Loucy (cell line): Measurements from ENCODE around the gene TREX2.

Experiments
- H2AFZ ChIP-seq: fragments of 200-600 bp; sonication (generic); 2 replicates; pipeline ENCODE4 v1.6.0; 2016; ENCODE audit warnings: antibody characterized with exemption, mild to moderate bottlenecking, low read length, moderate library complexity
- H3F3A ChIP-seq: fragments of 200-600 bp; 2 replicates; pipeline ENCODE4 v1.6.0; 2016; ENCODE audit warnings: antibody characterized with exemption, low read depth, mild to moderate bottlenecking
- H3K27me3 ChIP-seq: fragments of 200-600 bp; sonication (generic); 2 replicates; pipeline ENCODE4 v1.6.1; 2014; ENCODE audit warnings: low read length, mild to moderate bottlenecking; ENCODE audit not compliant: insufficient read depth, poor library complexity, severe bottlenecking
- H3K36me3 ChIP-seq: fragments of 200-600 bp; sonication (generic); 2 replicates; pipeline ENCODE4 v1.6.1; 2016; ENCODE audit warnings: low read length; ENCODE audit not compliant: insufficient read depth
- H3K4me1 ChIP-seq: fragments of 200-600 bp; sonication (generic); 2 replicates; pipeline ENCODE4 v1.5.1; 2014; ENCODE audit warnings: low read length, mild to moderate bottlenecking; ENCODE audit not compliant: insufficient read depth, poor library complexity, severe bottlenecking
- H3K4me2 ChIP-seq: fragments of 200-600 bp; sonication (generic); 2 replicates; pipeline ENCODE4 v1.6.0; 2014; ENCODE audit warnings: antibody characterized with exemption, low read length, low read depth, mild to moderate bottlenecking; ENCODE audit not compliant: poor library complexity, severe bottlenecking
- H3K4me3 ChIP-seq: fragments of 200-600 bp; sonication (generic); 2 replicates; pipeline ENCODE4 v1.5.1; 2014; ENCODE audit warnings: low read length, mild to moderate bottlenecking, mixed read lengths; ENCODE audit not compliant: poor library complexity, severe bottlenecking
- H3K79me2 ChIP-seq: fragments of 200-600 bp; sonication (generic); 2 replicates; pipeline ENCODE4 v1.6.1; 2014; ENCODE audit warnings: low read length; ENCODE audit not compliant: insufficient read depth
- H3K9ac ChIP-seq: fragments of 200-600 bp; sonication (generic); 2 replicates; pipeline ENCODE4 v1.6.0; 2014; ENCODE audit warnings: mild to moderate bottlenecking, low read depth, low read length, moderate library complexity; ENCODE audit not compliant: poor library complexity, severe bottlenecking
- H3K9me2 ChIP-seq: fragments of 200-600 bp; sonication (generic); replicated peaks from 2 replicates; pipeline ENCODE4 v1.6.1; 2016; ENCODE audit warnings: low read depth, low read length, mixed read lengths
- H3K9me3 ChIP-seq: fragments of 200-600 bp; sonication (generic); 2 replicates; pipeline ENCODE4 v1.6.1; 2014; ENCODE audit warnings: mild to moderate bottlenecking, antibody characterized with exemption, low read length, low read depth; ENCODE audit not compliant: insufficient read depth
- H4K20me1 ChIP-seq: fragments of 200-600 bp; sonication (generic); 2 replicates; pipeline ENCODE4 v1.6.0; 2014; ENCODE audit warnings: antibody characterized with exemption, low read length, mild to moderate bottlenecking; ENCODE audit not compliant: insufficient read depth, poor library complexity, severe bottlenecking
- CTCF ChIP-seq: fragments of 200-600 bp; sonication (generic); conservative IDR thresholded peaks from 2 replicates; pipeline ENCODE4 v1.5.1; 2014; ENCODE audit warnings: mild to moderate bottlenecking, antibody characterized with exemption, low read length
- EZH2phosphoT487 ChIP-seq: fragments of 200-600 bp; IDR thresholded peaks from 2 replicates; pipeline ENCODE4 v1.6.1; 2018; ENCODE audit warnings: antibody characterized with exemption, mild to moderate bottlenecking, moderate library complexity, borderline replicate concordance

TREX2 gene

DNA sequence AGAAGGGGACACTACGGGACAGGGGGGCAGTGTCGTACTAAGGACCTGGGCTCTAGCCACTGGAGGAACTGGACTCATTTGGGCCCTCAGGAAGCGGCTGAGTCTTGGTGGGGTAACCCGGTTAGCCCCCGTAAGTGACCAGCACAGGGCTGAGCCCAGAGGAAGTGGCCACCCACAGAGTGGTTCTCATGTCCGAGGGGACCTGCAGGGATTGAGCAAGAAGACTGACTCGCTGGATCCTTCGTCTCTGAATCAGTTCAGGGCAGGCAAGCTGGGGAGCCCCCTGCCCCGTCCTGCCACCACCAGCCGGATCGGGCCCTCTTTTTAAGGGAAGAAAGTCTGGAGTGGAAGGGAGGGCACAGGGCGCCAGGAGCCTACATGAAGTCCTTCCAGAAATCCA lies 48.2 kb upstream of the TREX2 start:
- no peak for TF ChIP-seq EZH2phosphoT487
- no peak for TF ChIP-seq CTCF
- no peaks in the 10 kb centered on the region for H3K9me2 ChIP-seq
- no peaks in the 10 kb centered on the region for H3F3A ChIP-seq
- no peak overlapping the region for H3K4me3 ChIP-seq
- H2AFZ ChIP-seq: no peak overlapping the region
- no peaks in the 10 kb centered on the region for H3K36me3 ChIP-seq
- no peaks in the 10 kb centered on the region for H3K79me2 ChIP-seq
- no peaks in the 10 kb centered on the region for H3K9me3 ChIP-seq
- no peak overlapping the region for H3K9ac ChIP-seq
- H3K27me3 ChIP-seq: no peaks in the 10 kb centered on the region
- H3K4me1 ChIP-seq: no peaks in the 10 kb centered on the region
- H3K4me2 ChIP-seq: no peak overlapping the region
- no peaks in the 10 kb centered on the region for H4K20me1 ChIP-seq

DNA sequence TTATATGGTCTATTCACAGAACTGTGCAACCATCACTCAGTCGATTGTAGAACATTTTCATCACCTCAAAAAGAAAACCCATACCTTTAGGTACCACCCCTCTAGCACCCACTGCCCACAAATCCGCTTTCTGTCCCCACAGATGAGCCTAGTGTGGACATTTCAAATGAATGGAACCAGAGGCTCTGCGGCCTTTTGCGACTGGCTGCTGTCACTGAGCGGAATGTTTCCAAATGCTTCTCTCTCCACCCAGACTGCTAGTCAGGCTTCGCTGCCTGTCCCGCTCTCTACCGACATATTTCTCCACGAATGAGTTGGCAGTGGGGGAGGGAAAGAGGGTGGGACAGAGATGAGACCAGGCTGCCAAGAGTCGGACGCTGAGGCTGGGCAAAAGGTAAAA lies 47.2 kb upstream of the TREX2 start:
- Histone ChIP-seq H3K79me2 (no peaks in the 10 kb centered on the region), H4K20me1 (no peaks in the 10 kb centered on the region), H3K9me2 (no peaks in the 10 kb centered on the region), H3K27me3 (no peaks in the 10 kb centered on the region), H3K4me1 (no peaks in the 10 kb centered on the region), H3K9me3 (no peaks in the 10 kb centered on the region), H2AFZ (no peak overlapping the region), H3K9ac (no peak overlapping the region), H3K4me3 (no peak overlapping the region), H3K4me2 (no peak overlapping the region), H3F3A (no peaks in the 10 kb centered on the region), H3K36me3 (no peaks in the 10 kb centered on the region)
- TF ChIP-seq EZH2phosphoT487: no peak

- H2AFZ ChIP-seq: no peak overlapping the region
- H3K9me2 ChIP-seq: no peaks in the 10 kb centered on the region
- H4K20me1 ChIP-seq: no peaks in the 10 kb centered on the region
- no peaks in the 10 kb centered on the region for H3K36me3 ChIP-seq
- no peaks in the 10 kb centered on the region for H3K27me3 ChIP-seq
- H3K4me1 ChIP-seq: no peaks in the 10 kb centered on the region
- H3K9ac ChIP-seq: no peak overlapping the region
- H3K4me3 ChIP-seq: no peak overlapping the region
- no peak for TF ChIP-seq EZH2phosphoT487
- no peak for TF ChIP-seq CTCF
- no peaks in the 10 kb centered on the region for H3F3A ChIP-seq
- H3K4me2 ChIP-seq: no peak overlapping the region
- H3K79me2 ChIP-seq: no peaks in the 10 kb centered on the region
- H3K9me3 ChIP-seq: no peaks in the 10 kb centered on the region
Observed at GRCh38 chrX:153492543-153492942, 46.7 kb upstream of the TREX2 start.

GRCh38 chrX:153491918-153492317 lies 46.1 kb upstream of the TREX2 start:
- H3K79me2 ChIP-seq: no peaks in the 10 kb centered on the region
- H3K4me3 ChIP-seq: no peak overlapping the region
- no peaks in the 10 kb centered on the region for H3K27me3 ChIP-seq
- no peaks in the 10 kb centered on the region for H3F3A ChIP-seq
- H3K9ac ChIP-seq: no peak overlapping the region
- H2AFZ ChIP-seq: no peak overlapping the region
- H3K4me2 ChIP-seq: no peak overlapping the region
- no peaks in the 10 kb centered on the region for H3K9me2 ChIP-seq
- no peaks in the 10 kb centered on the region for H3K4me1 ChIP-seq
- no peak for TF ChIP-seq EZH2phosphoT487
- no peak for TF ChIP-seq CTCF
- H4K20me1 ChIP-seq: no peaks in the 10 kb centered on the region
- H3K36me3 ChIP-seq: no peaks in the 10 kb centered on the region
- H3K9me3 ChIP-seq: no peaks in the 10 kb centered on the region
